Measurements from ENCODE around the gene TPSAB1.
"Not testable (repeated sequence)": the region's sequence is repeated elsewhere in the genome, so short reads cannot be mapped to it uniquely, and the experiment has no call there.

The TPSAB1 gene

DNA sequence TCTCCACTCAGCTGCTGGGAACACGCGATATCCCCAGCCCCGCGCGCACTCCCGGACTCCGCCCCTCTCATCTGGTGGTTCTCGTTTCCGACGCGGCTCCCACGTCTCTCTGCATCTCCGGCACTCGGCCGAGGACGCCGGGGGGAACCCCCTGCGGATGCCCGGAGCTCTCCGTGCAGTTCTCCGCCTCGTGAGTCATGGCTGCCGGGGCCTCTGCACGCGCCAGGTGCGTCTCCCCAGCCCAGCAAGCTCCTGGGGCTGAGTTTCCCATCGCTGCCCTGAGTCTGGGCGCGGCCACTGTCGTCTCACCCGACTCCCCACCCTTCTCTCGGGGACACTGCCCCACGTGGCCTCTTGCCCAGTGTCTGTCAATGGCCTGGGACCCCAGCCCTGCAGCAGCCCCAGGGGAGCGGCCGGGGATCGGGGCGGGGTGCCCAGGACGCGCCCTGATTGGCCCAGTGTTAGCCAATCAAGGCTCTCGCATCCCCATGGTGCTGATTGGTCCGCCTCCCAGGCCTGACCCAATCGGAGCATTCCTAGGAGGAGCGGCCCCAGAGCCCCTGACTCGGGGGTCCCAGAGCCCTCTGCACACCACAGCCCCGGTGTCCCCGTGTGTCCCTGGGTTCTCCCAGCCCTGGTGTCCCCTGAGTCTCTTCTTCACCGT is 13.3 kb downstream of the TPSAB1 start:
- not testable (repeated sequence) for DNase-seq

DNA sequence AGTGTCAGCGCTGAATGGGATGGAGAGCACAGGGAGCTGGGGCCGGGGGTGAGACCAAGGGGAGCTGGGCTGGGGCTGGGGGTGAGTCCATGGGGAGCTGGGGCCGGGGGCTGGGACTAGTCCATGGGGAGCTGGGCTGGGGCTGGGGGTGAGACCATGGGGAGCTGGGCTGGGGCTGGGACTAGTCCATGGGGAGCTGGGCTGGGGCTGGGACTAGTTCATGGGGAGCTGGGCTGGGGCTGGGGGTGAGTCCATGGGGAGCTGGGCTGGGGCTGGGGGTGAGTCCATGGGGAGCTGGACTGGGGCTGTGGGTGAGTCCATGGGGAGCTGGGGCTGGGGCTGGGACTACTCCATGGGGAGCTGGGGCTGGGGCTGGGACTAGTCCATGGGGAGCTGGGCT is 14.3 kb downstream of the TPSAB1 start:
- DNase-seq = not testable (repeated sequence)

DNA sequence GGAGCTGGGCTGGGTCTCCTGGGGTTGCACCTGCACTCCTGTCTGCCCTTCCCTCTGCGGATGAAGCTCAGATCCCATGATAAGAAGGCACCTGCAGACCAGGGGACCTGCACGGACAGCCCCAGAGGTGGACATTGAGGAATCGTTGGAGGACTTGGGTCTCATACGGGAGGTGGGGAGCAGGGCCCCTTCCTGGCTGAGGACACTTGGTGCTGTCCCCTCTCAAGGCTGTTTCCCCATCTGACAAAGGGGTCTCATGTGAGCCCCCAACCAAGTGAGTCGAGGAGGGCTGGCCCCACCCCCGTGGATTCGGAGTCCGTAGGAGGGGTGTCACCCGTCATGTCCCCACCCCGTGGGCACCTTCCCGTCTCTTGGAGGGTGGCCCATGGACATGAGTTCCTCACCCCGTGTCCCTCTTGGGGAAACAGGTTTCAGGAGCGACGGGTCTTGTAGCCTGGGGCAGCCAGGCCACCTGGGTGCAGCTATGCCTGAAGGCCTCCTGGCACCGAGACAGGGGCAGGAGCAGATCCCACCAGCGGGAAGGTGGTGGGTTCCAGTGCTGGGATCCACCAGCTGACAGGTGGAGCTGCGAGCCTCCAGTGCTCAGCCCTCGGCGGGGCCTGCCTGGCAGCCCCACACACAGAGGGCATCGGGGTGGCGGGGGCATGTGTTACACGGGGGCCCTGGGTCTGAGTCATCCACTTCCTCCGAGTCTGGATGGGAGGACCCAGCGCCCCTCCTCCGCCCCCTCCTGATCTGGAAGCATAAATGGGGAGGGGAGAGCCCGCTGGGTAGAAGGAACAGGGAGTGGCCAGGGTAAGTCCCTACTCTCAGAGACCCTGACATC is 15.0 kb downstream of the TPSAB1 start, which contains the start of gene TPSD1:
TSS of gene TPSD1 (plus strand) at position 794 of the 847 bp plus-strand sequence. CDS start 212 bp downstream, outside the sequence.
- DNase-seq = not testable (repeated sequence)

DNA sequence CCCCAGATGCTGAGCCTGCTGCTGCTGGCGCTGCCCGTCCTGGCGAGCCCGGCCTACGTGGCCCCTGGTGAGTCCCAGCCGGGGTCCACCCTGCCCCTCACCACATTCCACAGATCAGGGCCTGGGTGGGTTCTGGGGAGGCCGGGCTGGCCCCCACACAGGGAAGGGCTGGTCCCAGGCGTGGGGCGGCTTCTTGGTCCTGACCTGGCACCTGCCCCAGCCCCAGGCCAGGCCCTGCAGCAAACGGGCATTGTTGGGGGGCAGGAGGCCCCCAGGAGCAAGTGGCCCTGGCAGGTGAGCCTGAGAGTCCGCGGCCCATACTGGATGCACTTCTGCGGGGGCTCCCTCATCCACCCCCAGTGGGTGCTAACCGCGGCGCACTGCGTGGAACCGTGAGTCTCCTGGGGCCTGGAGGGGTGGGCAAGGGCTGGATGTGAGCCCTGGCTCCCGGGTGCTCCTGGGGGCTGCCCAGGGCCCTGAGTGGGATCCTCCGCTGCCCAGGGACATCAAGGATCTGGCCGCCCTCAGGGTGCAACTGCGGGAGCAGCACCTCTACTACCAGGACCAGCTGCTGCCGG is 15.9 kb downstream of the TPSAB1 start:
- not testable (repeated sequence) for DNase-seq

DNA sequence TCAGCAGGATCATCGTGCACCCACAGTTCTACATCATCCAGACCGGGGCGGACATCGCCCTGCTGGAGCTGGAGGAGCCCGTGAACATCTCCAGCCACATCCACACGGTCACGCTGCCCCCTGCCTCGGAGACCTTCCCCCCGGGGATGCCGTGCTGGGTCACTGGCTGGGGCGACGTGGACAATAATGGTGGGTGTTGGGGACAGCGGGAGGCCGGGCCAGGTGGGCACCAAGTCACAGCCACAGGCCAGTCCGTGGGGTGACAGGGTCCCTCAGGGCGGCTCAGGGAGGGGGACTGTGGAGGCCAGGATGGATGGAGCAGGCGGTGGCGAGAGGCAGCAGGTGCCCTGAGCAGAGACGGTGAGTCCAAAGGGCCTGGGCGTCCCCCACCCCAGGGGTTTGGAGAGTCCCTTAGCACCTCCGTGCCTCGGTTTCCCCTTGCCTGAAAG is 16.4 kb downstream of the TPSAB1 start:
- DNase-seq = no peak

DNA sequence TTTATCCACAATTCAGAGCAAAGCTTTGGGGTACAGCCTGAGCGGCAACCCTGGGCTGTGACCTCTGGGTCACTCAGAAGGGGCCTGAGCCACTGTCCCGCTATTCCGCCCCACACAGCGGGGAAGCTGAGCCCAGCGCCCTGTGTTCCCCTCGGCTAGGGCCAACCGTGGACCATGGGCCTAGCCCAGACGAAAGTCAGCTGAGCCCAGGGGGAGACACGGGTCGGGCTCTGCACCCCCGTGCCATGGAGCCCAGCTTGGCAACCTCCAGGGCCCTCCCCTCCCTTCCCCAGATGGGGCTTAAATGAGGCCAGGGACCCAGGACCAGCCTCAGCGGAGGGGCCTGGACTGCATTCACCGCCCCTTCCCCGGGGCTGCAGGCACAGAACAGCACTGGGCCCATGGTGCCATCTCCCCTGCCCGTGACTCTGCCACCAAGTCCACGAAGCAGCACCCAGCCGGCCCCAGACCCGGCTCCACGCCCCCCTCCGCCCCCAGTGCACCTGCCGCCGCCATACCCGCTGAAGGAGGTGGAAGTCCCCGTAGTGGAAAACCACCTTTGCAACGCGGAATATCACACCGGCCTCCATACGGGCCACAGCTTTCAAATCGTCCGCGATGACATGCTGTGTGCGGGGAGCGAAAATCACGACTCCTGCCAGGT is 17.2 kb downstream of the TPSAB1 start:
- no peak for DNase-seq

DNA sequence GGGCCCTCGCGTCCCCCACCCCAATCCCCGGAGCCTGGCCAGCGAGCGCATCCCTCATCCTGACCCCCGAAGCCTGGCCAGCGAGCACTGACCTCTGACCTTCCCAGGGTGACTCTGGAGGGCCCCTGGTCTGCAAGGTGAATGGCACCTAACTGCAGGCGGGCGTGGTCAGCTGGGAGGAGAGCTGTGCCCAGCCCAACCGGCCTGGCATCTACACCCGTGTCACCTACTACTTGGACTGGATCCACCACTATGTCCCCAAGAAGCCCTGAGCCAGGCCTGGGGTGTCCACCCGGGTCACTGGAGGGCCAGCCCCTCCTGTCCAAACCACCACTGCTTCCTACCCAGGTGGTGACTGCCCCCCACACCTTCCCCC is 17.7 kb downstream of the TPSAB1 start:
- no peak for DNase-seq

DNA sequence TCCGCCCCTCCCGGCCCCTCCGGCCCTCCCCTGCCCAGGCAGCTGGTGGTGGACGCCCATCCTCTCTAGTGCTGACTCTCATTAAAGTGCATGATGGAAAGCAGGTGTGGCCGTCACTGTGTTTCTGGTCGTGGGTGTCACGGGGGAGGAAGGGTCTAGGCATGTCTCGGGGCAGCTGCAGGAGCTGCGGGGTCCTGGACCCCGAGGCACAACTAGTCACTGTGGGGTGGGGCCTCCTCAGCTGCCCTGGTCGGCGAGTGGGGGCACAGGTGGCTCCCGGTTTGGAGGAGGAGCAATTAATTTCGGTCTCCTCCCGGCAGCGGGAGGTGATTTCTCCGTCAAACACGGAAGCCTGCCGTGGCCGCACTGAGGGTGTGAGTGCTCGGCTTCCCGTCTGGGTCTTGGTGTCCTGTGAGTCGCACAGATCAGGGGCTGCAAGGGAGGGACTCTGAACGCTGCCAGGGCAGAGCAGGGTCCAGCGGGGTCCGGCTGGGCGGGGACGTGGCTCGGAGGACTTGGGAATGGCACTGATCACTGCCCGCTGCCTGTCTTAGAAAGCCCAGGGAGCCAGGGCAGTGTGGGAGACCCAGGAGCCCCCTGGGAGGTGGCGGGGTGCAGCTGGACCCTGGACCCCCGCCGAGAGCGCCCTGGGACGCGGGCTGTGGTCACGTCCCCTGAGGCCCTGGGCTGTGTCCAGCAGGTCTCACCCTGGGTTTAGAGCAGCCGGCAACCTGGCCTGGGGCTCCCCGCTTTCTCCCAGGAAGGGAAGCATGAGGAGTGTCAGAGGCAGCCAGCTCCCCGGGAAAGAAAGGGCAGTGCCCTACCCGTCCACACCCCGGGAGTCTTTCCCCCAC is 18.6 kb downstream of the TPSAB1 start:
- DNase-seq = no peak

DNA sequence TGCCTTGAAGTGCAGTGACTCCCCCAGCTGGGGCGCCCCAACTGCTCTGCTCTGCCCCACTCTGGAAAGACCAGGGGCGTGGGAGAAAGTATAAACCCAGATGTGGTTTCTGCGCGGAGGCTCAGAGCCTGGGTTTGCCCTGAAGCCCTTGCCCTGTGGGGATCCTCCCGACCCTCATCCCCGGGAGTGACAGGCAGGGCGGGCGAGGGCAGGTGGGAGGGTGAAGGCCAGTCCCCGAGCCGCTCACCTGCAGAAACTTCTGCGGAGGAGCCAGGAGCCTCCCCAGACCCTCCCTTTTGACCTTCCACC is 19.2 kb downstream of the TPSAB1 start:
- no peak for DNase-seq

DNA sequence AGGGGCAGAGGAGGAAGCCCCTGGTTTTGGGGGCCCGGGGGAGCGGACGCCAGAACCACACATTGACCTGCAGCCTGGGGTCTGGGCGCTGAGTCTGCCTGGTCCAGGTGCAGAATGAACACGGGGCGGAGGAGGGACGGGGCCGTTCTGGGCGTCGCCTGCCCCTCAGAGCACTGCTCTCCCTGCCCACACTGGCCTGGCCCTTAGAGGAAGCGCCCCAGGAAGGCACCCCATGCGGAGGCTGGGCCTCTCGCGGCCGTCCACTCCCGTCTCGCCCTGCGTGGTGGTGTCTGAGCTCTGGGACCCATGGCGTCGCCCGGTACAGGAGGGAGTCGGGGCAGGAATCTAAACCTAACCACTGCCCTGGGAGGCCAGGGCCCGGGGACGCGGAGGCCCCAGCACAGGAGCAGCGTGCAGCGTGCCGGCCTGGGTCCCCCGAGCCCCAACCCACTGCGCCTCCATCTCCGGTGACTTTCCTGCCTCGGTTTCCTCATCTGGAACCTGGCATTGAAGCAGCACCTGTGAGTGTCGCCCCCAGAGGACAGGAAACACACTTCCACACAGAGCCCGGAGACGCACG is 19.7 kb downstream of the TPSAB1 start:
- no peak for DNase-seq

DNA sequence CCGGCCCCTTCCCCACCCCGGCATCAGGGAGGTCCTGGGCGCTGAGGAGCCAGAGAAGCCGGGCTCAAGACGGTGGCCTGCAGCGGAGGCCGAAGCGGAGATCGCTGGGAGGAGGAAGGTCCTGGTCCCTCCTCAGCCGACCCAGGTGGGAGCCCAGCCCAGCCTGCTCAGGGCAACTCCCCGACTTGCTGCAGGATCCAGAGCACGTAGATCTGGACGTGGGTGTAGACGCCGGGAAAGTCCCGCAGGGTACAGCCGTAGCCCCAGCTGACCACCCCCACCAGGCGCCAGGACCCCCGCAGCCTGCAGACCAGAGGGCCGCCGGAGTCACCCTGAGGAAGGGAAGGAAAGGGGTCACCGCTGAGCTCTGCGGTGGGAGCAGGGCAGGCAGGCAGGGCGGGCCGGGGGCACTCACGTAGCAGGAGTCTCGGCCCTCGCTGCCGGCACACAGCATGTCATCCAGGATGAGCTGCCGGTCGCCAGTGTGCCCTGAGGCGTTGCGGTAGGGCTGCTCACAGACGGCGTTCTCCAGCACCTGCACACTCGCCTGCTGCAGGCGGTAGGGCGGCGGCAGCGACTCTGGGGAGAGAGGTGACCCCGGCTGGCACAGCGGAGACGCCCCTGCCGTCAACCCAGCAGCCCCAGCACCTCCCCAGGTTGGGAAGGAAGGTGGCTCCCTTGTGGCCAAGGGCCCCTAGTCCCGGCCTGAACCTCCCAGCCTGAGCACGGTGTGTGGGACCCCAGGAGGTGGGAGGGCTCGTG is 20.8 kb downstream of the TPSAB1 start:
- no peak for DNase-seq

DNA sequence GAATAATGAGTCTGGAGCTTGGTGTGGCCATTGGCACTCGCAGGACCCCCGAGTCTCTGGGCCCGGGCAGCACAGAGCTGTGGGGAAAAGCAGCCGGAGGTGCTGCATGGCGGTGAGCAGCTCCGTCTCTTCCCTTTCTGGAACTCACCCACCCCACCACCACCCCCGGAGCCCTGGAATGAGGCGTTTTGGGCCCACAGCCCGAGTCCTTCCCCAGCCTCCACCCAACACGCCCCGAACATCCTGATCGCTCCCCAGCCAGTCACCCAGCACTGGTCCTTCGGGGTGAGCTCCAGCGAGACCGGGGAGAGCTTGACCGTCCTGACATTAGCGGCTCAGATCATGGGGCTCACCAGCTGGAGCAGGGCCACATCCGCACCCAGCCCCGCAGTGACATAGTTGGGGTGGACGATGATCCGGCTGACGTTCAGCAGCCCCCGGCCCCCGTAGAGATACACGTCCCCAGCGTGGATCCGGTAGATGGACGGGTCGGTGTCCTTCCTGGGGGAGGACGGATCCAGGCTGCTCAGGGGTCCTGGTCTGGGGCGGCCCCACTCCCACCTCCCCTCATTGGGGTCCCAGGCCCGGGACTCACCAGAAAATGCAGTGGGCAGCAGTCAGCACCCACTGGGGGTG is 21.8 kb downstream of the TPSAB1 start:
- no peak for DNase-seq

DNA sequence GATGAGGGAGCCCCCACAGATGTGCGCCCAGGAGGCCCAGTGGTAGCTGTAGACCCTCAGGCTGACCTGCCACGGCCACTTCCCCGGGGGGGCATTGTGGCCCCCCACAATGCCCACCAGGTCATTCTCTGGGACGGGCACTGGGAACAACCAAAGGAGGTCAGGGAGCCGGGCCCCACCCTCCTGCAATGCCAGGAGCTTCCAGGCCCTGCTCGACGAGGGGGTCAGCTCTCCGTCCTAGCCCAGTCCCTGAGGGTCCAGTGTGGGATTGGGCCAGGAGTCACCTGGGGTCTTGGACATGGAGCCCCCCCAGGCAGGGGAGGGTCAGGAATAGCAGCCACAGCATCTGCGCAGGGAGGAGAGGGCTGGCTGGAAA is 22.3 kb downstream of the TPSAB1 start:
- no peak for DNase-seq

DNA sequence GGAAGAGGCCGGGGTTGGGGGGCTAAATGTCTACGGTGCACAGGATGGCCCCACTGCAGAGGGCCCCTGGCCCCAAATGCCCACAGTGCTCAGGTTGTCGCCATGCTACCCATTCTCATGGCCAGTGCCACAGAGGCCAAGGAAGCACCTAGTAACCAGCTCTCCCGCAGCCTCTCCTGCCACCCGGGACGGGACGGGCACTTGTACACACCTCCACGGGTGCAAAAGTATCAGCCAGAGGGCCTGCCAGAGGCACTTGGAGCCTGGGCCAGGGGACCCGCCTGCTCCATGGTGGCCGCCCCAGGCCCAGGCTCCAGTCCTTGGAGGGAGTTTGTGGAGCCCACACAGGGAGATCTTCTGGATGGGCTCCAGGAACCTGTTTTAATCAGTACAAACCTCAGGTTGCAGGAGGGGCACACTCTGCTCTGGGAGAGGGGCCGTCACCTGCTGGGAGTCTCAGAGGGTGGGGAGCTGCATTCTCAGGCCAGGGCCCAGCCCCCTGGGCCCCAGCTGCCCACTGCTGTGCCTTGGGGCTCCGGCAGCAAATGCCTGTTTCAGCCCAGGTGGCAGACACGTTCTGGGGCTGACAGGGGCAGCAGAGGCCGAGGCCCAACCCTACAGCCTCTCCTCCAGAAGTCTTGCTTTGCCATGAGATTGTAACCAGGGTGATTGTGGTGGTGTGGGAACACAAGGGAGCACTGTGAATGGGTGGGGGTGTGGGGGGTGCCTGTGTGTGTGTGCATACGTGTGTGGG is 23.3 kb downstream of the TPSAB1 start:
- no peak for DNase-seq

DNA sequence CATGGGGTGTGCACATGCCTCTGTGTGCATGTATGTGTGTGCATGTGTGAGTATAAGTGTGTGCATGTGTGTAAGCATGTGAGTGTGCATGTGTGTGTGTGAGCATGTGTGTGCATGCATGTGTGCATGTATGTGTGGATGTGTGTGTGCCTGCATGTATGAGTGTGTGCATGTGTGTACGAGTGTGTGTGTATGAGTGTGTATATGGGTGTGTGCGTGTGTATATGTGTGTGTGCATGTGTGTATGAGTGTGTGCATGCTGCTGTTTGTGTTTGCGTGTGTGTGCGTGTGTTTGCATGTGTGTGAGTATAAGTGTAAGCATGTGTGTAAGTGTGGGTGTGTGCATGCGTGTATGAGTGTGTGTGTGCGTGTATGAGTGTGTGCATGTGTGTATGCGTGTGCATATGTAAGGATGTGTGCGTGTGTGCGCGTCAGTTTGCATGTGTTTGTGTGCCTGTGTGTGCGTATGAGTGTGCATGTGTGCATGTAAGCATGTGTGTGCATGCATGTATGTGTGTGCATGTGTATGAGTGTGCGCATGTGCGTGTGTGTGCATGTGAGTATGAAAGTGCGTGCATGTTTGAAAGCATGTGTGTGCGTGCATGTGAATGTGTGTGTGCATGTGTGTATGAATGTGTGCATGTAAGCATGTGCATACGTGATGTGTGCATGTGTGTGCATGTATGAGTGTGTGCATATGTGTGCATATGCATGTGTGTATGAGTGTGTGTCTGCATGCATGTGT is 24.0 kb downstream of the TPSAB1 start:
- no peak for DNase-seq

DNA sequence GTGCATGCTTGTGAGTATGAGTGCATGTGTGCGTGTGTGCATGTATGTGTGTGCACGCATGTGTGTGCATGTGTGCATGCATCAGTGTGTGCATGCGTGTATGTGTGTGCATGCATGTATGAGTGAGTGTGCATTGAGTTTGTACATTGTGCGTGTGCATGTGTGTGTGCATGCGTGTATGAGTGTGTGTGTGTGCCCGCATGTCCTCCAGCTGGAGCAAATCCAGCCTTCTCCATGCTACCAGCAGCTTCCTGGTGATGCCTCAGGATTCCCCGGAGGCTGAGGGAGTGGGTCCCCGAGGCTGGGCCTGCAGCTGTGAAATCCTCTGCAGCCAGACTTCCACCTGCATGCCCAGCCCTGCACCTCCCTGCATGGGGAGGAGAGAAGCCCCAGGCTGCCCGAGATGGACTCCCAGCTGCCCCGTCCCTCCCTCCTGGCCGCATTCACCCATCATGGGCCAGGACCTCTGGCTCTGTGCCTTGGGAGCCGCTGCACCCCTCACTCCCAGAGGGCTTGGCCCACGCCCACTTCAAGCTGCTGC is 24.7 kb downstream of the TPSAB1 start:
- DNase-seq = no peak

DNA sequence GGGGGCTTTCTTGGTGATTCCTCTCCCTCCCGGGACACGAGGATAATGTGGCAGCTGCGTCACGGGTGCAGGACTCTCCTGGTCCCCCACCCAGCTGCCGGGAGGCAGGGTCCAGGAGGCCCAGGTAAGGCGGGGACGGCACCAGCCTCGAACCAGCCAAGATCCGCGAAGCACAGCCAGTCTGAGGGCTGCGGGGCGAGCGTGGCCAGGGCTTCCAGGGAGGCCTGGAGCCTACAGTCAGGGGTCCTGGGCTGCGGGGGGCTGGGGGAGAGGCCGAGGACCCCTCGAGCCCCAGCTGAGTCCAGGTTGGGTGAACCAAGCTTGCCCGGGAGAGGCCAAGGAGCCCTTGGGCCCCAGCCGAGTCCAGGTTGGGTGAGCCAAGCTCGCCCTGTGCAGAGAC is 25.3 kb downstream of the TPSAB1 start:
- no peak for DNase-seq

DNA sequence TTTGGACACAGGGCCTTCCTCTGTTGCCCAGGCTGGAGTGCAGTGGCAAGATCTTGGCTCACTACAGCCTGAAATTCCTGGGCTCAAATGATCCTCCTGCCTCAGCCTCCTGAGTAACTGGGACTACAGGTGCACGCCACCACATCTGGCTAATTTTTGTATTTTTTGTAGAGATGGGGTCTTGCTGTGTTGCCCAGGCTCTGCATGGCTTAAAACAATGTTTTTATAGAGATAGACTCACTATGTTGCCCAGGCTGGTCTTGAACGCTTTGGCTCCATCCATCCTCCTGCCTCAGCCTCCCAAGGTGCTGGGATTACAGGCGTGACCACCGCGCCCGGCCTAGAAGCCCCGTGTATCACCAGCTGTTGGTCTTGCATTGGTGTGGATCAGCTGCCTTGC is 28.9 kb downstream of the TPSAB1 start:
- not testable (repeated sequence) for DNase-seq

DNA sequence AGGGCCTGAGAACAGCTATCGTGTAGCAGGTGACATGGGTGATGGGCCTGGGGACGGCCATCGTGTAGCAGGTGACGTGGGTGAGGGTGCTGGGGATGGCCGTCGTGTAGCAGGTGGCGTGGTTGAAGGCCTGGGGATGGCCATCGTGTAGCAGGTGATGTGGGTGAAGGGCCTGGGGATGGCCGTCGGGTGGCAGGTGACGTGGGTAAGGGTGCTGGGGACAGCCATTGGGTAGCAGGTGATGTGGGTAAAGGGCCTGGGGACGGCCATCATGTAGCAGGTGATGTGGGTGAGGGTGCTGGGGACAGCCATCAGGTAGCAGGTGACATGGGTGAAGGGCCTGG is 30.8 kb downstream of the TPSAB1 start:
- no peak for DNase-seq

Data from activated CD4-positive, alpha-beta T cell treated with anti-CD3 and anti-CD28 coated beads for 1 hour (primary cell).